GM23338 (cell line): Measurements from ENCODE around the gene ALKBH8. TPM values are rescaled to one million over a fixed set of nuclear protein-coding genes. Genes with fewer than 3 reads are reported as not detected.

ENCODE experiments used
- ATAC-seq: fragments of 200-7000 bp; cut with Tn5 transposase; 3 replicates; pipeline ENCODE4 v1.9.1; 2020
- DNase-seq: peaks from one replicate; pipeline ENCODE4 v3.0.0-alpha.2; 2015; ENCODE audit warnings: low spot score
- H2AFZ ChIP-seq: fragments of 200-600 bp; sonication (generic); 2 replicates; pipeline ENCODE4 v1.8.0; 2016; ENCODE audit warnings: antibody characterized with exemption, mild to moderate bottlenecking, moderate library complexity
- H3F3A ChIP-seq: fragments of 200-600 bp; sonication (generic); replicated peaks from 2 replicates; pipeline ENCODE4 v1.8.0; 2017; ENCODE audit warnings: antibody characterized with exemption, mixed run types, low read depth
- H3K27ac ChIP-seq: fragments of 200-600 bp; sonication (generic); 2 replicates; pipeline ENCODE4 v1.6.1; 2016; ENCODE audit warnings: low read depth
- H3K27me3 ChIP-seq: fragments of 200-600 bp; sonication (generic); 2 replicates; pipeline ENCODE4 v1.8.0; 2016; ENCODE audit warnings: mild to moderate bottlenecking, mixed run types, moderate library complexity; ENCODE audit not compliant: insufficient read depth
- H3K36me3 ChIP-seq: fragments of 200-600 bp; sonication (generic); 2 replicates; pipeline ENCODE4 v1.8.0; 2016; ENCODE audit warnings: mild to moderate bottlenecking; ENCODE audit not compliant: insufficient read depth
- H3K4me1 ChIP-seq: fragments of 200-600 bp; sonication (generic); 2 replicates; pipeline ENCODE4 v1.8.0; 2016; ENCODE audit warnings: mild to moderate bottlenecking, moderate library complexity; ENCODE audit not compliant: insufficient read depth
- H3K4me2 ChIP-seq: fragments of 200-600 bp; sonication (generic); 2 replicates; pipeline ENCODE4 v1.7.1; 2017; ENCODE audit warnings: mixed run types
- H3K4me3 ChIP-seq: fragments of 200-600 bp; sonication (generic); 2 replicates; pipeline ENCODE4 v1.6.1; 2016; ENCODE audit warnings: mixed run types
- H3K79me2 ChIP-seq: fragments of 200-600 bp; sonication (generic); replicated peaks from 2 replicates; pipeline ENCODE4 v1.8.0; 2017; ENCODE audit warnings: mild to moderate bottlenecking; ENCODE audit not compliant: insufficient read depth
- H3K9me2 ChIP-seq: fragments of 200-600 bp; sonication (generic); 2 replicates; pipeline ENCODE4 v1.8.0; 2017; ENCODE audit not compliant: insufficient read depth
- H4K20me1 ChIP-seq: fragments of 200-600 bp; sonication (generic); replicated peaks from 2 replicates; pipeline ENCODE4 v1.8.0; 2017; ENCODE audit warnings: mild to moderate bottlenecking; ENCODE audit not compliant: insufficient read depth
- H3K27ac Mint-ChIP-seq: 2 replicates; pipeline ENCODE4 v1.8.0; 2020; ENCODE audit warnings: inconsistent platforms, mild to moderate bottlenecking, moderate library complexity, mixed read lengths
- H3K27me3 Mint-ChIP-seq: 3 replicates; pipeline ENCODE4 v1.8.0; 2022; ENCODE audit warnings: low read depth, mild to moderate bottlenecking, moderate library complexity, mixed read lengths, inconsistent platforms; ENCODE audit not compliant: insufficient read depth, poor library complexity
- H3K36me3 Mint-ChIP-seq: 3 replicates; pipeline ENCODE4 v1.8.0; 2021; ENCODE audit warnings: low read depth, mild to moderate bottlenecking, inconsistent platforms, moderate library complexity, mixed read lengths
- H3K4me1 Mint-ChIP-seq: 3 replicates; pipeline ENCODE4 v1.8.0; 2020; ENCODE audit warnings: mild to moderate bottlenecking, inconsistent platforms, mixed read lengths
- H3K4me3 Mint-ChIP-seq: 3 replicates; pipeline ENCODE4 v1.8.0; 2021; ENCODE audit warnings: moderate library complexity, mild to moderate bottlenecking, inconsistent platforms, mixed read lengths
- H3K9me3 Mint-ChIP-seq: 3 replicates; pipeline ENCODE4 v1.8.0; 2020; ENCODE audit warnings: moderate library complexity, mild to moderate bottlenecking, inconsistent platforms, mixed read lengths
- CREB1 ChIP-seq: fragments of 250-450 bp; sonication (Bioruptor Pico); IDR thresholded peaks from 2 replicates; pipeline ENCODE4 v1.5.0; 2020; ENCODE audit warnings: low read depth, mild to moderate bottlenecking, moderate library complexity
- CTCF ChIP-seq, 2 experiments: fragments of 200-600 bp in 1 of 2; sonication (generic) in 1 of 2; conservative IDR thresholded peaks; 2 replicates each; pipeline versions ENCODE4 v1.5.1 to v1.6.1; 2016 to 2017; ENCODE audit warnings: antibody characterized with exemption in 2 of 2, low read depth in 2 of 2, mild to moderate bottlenecking in 2 of 2, moderate library complexity in 1 of 2
- ETS1 ChIP-seq: IDR thresholded peaks from 2 replicates; pipeline ENCODE4 v1.6.1; 2016; ENCODE audit warnings: antibody characterized with exemption
- EZH2 ChIP-seq: fragments of 200-600 bp; sonication (generic); IDR thresholded peaks from one replicate; pipeline ENCODE4 v1.8.0; 2017; ENCODE audit warnings: antibody characterized with exemption, mild to moderate bottlenecking, low read depth; ENCODE audit not compliant: unreplicated experiment
- EZH2phosphoT487 ChIP-seq: fragments of 200-600 bp; sonication (generic); IDR thresholded peaks from one replicate; pipeline ENCODE4 v1.8.1; 2018; ENCODE audit warnings: antibody characterized with exemption; ENCODE audit not compliant: unreplicated experiment
- JUNB ChIP-seq: IDR thresholded peaks from one replicate; pipeline ENCODE4 v1.6.1; 2016; ENCODE audit warnings: antibody characterized with exemption; ENCODE audit not compliant: unreplicated experiment
- REST ChIP-seq: IDR thresholded peaks from one replicate; pipeline ENCODE4 v1.6.1; 2018; ENCODE audit warnings: antibody characterized with exemption; ENCODE audit not compliant: unreplicated experiment
- STAT1 ChIP-seq: IDR thresholded peaks from one replicate; pipeline ENCODE4 v1.6.1; 2016; ENCODE audit warnings: antibody characterized with exemption; ENCODE audit not compliant: unreplicated experiment
- ZNF114 ChIP-seq: fragments of 250-450 bp; sonication (Bioruptor Pico); IDR thresholded peaks from 2 replicates; pipeline ENCODE4 v1.5.0; 2020; ENCODE audit warnings: mild to moderate bottlenecking, moderate library complexity
- ZNF331 ChIP-seq: fragments of 250-450 bp; sonication (Bioruptor Pico); IDR thresholded peaks from 2 replicates; pipeline ENCODE4 v1.5.0; 2020; ENCODE audit warnings: low read depth, mild to moderate bottlenecking, moderate library complexity
- polyA plus RNA-seq: library from polyadenylated mRNA; unstranded; fragments of >200 nt; fragmentation: Nextera tagmentation; extraction: Ambion mirVana; gene quantifications from 2 replicates; pipeline ENCODE4 v1.2.1, GENCODE V29; 2016
- total RNA-seq: library from RNA; depleted of rRNA; stranded (reverse); fragments of >200 nt; shearing (Covaris generic); gene quantifications from 2 replicates; pipeline ENCODE4 v1.2.3, GENCODE V29; 2014

Gene ALKBH8
- total and polyA plus RNA-seq, 2 experiments from 2014 or later: 8.9 to 14.2 TPM

- ATAC-seq (peak; percentile 90), DNase-seq (peak; percentile 71)
- Histone ChIP-seq H3K4me1 (peaks cover 46% of the 10 kb centered on the region), H3K27me3 (peaks cover 4% of the 10 kb centered on the region; the same call in 1 of the 2 replicates), H3F3A (0 out of 2 replicates have a peak, but pooled peaks cover 3% of the 10 kb centered on the region), H3K4me3 (no peak overlapping the region), H3K4me2 (peak overlapping the region; percentile 50), H3K9me2 (no peaks in the 10 kb centered on the region), H3K36me3 (no peaks in the 10 kb centered on the region), H3K79me2 (no peaks in the 10 kb centered on the region), H2AFZ (no peak overlapping the region), H3K27ac (no peak overlapping the region), H4K20me1 (no peaks in the 10 kb centered on the region)
- Mint-ChIP-seq H3K36me3 (no peaks in the 10 kb centered on the region), H3K9me3 (no peaks in the 10 kb centered on the region), H3K27ac (no peak overlapping the region), H3K4me3 (peak overlapping the region; percentile 51; the same call in 2 of the 3 replicates), H3K4me1 (peaks cover 33% of the 10 kb centered on the region), H3K27me3 (peaks cover 7% of the 10 kb centered on the region)
- TF ChIP-seq ZNF114 (CRISPR knock-in tag) (no peak), STAT1 (no peak), CREB1 (CRISPR knock-in tag) (no peak), EZH2phosphoT487 (no peak), ZNF331 (CRISPR knock-in tag) (no peak), CTCF (conservative IDR thresholded peaks at IDR 0.05; ENCODE audit: low read depth in 2 of 2) (no peak)
These were observed 44.1 kb upstream of the ALKBH8 start for GRCh38 chr11:107609400-107610218.

GRCh38 chr11:107608809-107609208, 43.3 kb upstream of the ALKBH8 start:
- Histone ChIP-seq H3K27ac (no peak overlapping the region), H3K4me3 (no peak overlapping the region), H3K4me1 (peaks cover 46% of the 10 kb centered on the region), H3K4me2 (peak overlapping the region; percentile 50), H3K79me2 (no peaks in the 10 kb centered on the region), H3K27me3 (peaks cover 4% of the 10 kb centered on the region; the same call in 1 of the 2 replicates), H3F3A (0 out of 2 replicates have a peak, but pooled peaks cover 3% of the 10 kb centered on the region), H2AFZ (no peak overlapping the region), H3K9me2 (no peaks in the 10 kb centered on the region), H4K20me1 (no peaks in the 10 kb centered on the region), H3K36me3 (no peaks in the 10 kb centered on the region)
- H3K36me3 Mint-ChIP-seq: no peaks in the 10 kb centered on the region
- peaks cover 38% of the 10 kb centered on the region for H3K4me1 Mint-ChIP-seq
- ATAC-seq (no peak), DNase-seq (no peak)
- H3K9me3 Mint-ChIP-seq: no peaks in the 10 kb centered on the region
- H3K27ac Mint-ChIP-seq: no peak overlapping the region
- H3K27me3 Mint-ChIP-seq: peaks cover 11% of the 10 kb centered on the region
- TF ChIP-seq ZNF331 (CRISPR knock-in tag): no peak
- no peak for TF ChIP-seq JUNB
- TF ChIP-seq EZH2phosphoT487: no peak
- no peak for TF ChIP-seq ZNF114 (CRISPR knock-in tag)
- no peak overlapping the region for H3K4me3 Mint-ChIP-seq

GRCh38 chr11:107606141-107606540, 40.6 kb upstream of the ALKBH8 start:
- Mint-ChIP-seq H3K36me3 (no peaks in the 10 kb centered on the region), H3K27me3 (peaks cover 11% of the 10 kb centered on the region), H3K27ac (no peak overlapping the region), H3K4me1 (peaks cover 51% of the 10 kb centered on the region), H3K9me3 (no peaks in the 10 kb centered on the region), H3K4me3 (no peak overlapping the region)
- H3K36me3 ChIP-seq: no peaks in the 10 kb centered on the region
- no peaks in the 10 kb centered on the region for H4K20me1 ChIP-seq
- peak; percentile 57 for ATAC-seq
- no peak overlapping the region for H2AFZ ChIP-seq
- peaks cover 4% of the 10 kb centered on the region; the same call in 1 of the 2 replicates for H3K27me3 ChIP-seq
- H3K27ac ChIP-seq: peak overlapping the region; percentile 65
- peak; percentile 59 for DNase-seq
- H3K9me2 ChIP-seq: no peaks in the 10 kb centered on the region
- H3F3A ChIP-seq: 0 out of 2 replicates have a peak, but pooled peaks cover 3% of the 10 kb centered on the region
- H3K4me1 ChIP-seq: peaks cover 51% of the 10 kb centered on the region
- H3K4me2 ChIP-seq: peak overlapping the region; percentile 53
- H3K4me3 ChIP-seq: no peak overlapping the region
- H3K79me2 ChIP-seq: no peaks in the 10 kb centered on the region
- no peak for TF ChIP-seq ETS1
- no peak for TF ChIP-seq EZH2
- TF ChIP-seq ZNF114 (CRISPR knock-in tag): no peak
- no peak for TF ChIP-seq REST
